NAMALWA (cell line): ENCODE data around the gene SCARB1.
"Not testable (repeated sequence)": the region's sequence is repeated elsewhere in the genome, so short reads cannot be mapped to it uniquely, and the experiment has no call there.

Source experiments
- DNase-seq: peaks from one replicate; pipeline ENCODE4 v3.0.0-alpha.2; 2015; ENCODE audit warnings: low spot score

Gene SCARB1

DNA sequence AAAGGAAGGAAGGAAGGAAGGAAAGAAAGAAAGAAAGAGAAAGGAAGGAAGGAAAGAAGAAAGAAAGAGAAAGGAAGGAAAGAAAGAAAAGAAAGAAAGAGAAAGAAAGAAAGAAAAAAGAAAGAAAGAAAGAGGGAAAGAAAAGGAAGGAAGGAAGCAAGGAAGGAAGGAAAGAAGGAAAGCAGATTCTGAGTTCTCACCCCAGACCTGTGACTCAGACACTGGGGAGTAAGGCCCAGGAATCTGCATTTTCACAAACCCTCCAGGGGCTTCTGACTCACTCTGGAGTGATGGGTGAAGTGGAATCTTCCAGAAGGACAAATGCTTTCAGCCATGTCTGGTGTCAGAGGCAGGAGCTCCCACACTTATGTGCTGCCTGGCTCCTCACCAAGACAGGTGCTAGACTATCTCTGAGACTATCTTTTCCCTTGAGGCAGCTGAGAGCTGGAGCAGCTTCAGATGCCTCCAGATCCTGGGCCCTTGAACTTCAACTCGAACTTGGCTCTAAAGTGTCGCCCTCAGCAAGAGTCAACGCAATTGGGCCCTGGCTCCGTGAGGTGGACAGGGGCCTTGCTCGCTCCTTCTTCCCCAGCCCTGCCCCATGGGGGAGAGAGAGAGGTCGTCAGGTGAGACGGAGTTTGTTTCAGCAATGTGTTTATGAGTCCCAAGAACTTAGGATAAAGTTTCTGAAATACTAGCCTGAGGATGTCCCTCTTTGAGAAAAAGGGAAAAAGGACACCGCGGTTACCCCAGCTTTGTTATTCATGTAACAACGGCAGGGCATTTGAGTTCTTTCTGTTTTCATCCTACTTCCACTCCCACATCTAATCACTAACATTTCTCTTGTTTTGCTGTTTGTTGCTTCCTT lies 19.8 kb upstream of the SCARB1 start:
- DNase-seq: peak; percentile 48

DNA sequence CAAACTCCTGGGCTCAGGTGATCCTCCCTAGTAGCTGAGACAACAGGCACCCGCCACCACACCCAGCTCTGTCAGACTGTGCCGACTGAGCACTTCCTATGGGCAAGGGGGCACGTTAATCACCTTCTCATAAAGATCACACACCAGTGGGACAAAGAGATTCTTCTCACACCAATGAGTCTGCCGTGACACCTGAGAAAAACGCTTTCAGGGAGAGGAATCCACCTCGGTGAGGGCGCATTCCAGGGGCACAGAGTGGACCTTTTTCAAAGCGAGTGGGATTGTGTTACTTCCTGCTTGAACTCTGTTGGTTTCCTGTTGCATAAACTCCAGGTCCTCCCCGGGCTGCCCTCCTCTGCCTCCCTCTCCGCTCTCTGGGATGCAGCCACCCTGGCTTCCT lies 17.5 kb upstream of the SCARB1 start:
- no peak for DNase-seq

DNA sequence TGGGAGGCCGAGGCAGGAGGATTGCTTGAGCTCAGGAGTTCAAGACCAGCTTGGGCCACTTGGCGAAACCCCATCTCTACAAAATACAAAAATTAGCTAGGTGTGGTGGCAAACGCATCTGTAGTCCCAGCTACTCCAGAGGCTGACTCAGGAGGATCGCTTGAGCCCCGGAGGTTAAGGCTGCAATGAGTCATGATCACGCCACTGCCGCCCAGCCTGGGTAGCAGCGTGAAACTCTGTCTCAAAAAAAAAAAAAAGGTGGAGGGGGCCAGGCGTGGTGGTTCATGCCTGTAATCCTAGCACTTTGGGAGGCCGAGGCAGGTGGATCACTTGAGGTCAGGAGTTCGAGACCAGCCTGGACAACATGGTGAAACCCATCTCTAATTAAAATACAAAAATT lies 16.7 kb upstream of the SCARB1 start:
- DNase-seq: not testable (repeated sequence)

DNA sequence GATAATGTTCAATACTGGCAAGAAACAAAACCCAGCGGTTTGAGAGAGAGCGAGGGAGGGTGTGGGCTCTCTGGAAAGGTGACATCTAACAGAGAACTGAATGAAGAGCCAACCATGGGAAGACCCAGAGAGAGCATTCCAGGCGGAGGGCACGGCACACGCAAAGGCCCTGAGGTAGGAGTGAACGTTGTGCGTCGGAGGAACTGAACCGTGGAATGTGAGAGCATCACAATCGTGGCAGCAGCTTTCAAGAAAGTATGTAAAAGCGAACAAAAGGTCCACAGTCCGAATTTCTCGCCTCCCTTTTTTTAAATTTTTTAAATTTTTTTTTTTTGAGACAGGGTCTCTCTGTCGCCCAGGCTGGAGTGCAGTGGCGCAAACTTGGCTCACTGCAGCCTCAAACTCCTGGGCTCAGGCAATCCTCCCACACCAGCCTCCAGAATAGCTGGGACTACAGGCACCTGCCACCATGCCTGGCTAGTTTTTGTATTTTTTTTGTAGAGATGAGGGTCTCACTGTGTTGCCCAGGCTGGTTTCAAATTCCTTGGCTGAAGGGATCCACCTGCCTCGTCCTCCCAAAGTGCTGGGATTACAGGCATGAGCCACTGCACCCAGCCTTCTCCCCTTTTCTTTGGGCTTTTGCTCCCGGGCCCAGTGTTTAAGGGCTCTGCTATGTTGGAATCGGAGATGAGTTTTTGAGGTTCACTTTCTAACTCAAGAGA lies 15.3 kb upstream of the SCARB1 start:
- no peak for DNase-seq

DNA sequence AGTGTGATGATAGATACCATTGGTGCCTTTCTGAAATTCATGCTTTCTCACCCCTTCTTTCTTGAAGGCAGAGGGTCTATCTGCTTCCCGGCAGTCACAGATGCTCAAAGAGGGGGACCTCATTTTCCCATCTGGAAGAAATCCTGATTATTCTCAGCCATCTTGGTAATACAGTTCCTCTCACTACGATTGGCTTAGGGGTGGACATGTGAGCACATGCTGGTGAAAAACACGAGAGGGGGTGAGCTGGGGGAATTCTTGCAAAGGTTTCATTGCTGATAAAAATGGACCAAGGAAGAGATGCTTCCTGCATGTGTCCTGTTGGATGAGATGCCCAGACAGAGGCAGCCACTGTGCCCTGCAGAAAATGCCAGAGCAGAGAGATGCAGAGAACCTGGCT lies 13.8 kb upstream of the SCARB1 start:
- DNase-seq: no peak

DNA sequence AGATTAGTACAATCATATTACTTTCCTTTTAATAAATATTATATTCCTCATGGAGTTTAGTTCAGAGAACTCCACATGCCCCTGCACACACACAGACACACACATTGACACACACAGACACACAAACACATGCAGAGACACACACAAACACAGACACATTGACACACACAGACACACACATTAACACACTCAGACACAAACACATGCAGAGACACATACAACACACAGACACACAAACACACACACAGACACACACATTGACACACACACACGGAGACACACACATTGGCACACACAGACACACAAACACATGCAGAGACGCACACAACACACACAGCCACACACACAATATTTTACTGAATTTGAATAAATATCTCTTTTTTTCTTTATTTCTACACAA lies 12.5 kb upstream of the SCARB1 start:
- no peak for DNase-seq

DNA sequence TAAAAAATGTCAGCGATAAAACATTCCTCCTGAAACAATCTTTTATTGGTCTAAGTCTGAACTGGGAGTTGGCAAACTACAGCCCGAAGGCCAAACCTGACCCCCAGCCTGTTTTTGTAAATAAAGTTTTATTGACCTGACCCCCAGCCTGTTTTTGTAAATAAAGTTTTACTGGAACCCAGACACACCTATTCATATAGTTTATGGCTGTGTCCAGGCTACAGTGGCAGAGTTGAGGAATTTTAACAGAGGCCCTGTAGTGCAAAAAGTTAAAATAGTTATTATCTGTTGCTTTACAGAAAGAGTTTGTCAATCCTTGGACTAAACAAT lies 12.1 kb upstream of the SCARB1 start:
- DNase-seq: no peak

DNA sequence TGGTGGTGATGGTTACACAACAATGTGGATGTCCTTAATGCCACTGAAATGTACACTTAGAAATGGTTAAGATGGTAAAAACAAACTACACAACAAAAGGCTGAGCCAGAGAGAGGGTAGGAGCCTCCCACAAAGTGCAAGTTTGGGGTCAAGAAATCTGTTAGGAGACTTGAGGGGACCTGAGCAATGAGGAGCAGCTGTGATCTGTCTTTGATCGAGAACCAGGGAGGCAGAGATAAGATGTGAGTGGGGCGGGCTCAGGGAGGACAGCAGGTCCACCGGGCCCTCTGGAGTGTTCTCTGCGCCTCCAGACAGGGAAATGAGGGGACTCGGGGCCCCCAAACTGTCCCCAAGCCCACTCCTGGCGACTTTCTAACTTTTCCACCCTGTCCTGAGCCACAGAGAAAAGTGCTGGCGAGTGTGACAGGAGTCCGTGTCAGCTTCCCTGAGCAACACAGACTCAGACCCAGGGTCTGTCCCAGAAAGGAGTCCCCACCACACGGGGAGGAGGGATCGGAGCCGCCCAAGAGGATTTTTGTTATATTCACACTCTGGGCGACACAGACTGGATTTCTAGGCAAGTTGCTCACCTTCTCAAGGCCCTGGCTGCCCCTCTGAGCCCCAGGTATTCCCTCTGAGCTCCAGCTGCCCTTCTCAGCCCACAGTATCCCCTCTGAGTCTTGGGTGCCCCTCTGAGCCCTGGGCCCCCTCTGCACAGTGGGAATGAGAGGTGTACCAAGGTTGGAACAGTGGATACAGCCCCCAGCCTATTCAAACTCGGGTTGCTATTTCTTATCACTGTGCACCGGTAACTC lies 11.5 kb upstream of the SCARB1 start:
- DNase-seq: no peak

DNA sequence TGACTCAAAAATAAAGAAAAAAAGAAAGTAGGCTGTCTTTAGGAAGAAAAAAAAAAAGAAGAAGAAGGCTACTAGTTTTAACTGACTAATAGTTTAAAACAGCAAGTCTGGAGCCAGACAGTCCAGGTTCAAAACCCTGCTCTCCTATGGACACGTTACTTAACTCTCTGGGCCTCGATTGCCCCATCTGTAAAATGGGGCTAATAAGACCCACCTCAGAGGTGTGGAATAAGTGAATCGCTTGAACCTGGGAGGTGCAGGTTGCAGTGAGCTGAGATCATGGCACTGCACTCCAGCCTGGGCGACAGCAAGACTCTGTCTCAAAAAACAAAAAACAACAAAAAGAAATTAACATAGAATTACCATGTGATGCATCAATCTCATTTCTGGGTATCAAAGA lies 10.5 kb upstream of the SCARB1 start:
- DNase-seq: no peak

DNA sequence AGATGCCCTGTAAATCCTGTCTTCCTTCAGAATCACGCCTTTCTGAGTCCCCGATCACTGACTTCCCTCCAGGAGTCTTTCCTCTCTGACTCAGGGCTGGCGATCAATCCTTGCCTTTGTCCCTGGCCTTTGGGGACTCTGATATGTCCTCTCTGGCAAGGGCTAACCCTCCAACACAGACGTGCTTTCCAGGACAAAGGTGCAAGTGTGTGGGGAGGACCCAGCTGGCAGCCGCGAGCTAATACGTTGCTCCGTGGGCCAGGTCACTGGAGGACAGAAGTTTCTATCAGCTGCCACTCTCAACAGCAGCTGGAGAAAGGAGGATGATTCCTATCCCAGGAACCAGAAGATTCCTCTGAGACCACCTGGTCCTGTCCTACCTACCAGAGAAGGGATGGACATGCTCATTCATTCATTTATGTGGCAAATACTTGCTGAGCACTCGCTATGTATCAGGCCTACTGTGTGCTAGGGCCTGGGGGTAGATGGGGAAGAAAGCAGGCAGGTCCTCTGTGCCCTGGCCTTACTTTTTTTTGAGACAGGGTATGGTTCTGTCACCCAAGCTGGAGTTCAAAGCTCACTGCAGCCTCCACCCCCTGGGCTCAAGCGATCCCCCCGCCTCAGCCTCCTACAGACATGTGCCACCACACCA lies 8.5 kb upstream of the SCARB1 start:
- no peak for DNase-seq

DNA sequence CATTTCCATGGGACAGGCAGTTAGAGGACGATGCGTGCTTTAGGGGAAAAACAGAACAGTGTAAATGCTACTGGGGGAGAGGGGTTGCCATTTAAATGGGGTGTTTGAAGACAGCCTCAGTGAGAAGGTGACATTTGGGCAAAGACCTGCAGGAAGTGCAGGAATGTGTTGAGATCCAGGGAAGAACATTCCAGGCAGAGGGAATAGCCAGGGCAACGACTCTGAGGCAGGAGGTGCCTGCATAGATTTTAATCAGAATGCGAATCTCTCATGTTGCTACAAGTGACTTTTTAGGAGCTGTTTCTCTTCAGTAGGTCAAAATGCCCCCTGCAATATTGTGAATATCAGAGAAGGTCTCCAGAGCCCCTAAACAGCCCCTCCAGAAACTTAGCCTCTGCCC lies 7.6 kb upstream of the SCARB1 start:
- no peak for DNase-seq

DNA sequence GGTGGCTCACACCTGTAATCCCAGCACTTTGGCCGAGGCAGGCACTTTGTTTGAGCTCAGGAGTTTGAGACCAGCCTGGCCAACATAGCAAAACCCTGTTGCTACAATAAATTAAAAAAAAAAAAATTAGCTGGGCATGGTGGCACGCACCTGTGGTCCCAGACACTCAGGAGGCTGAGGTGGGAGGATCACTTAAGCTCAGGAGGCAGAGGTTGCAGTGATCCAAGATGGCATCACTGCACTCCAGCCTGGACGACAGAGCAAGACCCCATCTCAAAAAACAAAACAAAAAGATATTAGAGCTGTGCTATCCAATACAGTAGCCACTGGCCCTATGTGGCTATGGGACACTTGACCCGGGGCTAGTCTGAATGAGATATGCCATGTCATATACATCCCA lies 6.9 kb upstream of the SCARB1 start:
- no peak for DNase-seq

DNA sequence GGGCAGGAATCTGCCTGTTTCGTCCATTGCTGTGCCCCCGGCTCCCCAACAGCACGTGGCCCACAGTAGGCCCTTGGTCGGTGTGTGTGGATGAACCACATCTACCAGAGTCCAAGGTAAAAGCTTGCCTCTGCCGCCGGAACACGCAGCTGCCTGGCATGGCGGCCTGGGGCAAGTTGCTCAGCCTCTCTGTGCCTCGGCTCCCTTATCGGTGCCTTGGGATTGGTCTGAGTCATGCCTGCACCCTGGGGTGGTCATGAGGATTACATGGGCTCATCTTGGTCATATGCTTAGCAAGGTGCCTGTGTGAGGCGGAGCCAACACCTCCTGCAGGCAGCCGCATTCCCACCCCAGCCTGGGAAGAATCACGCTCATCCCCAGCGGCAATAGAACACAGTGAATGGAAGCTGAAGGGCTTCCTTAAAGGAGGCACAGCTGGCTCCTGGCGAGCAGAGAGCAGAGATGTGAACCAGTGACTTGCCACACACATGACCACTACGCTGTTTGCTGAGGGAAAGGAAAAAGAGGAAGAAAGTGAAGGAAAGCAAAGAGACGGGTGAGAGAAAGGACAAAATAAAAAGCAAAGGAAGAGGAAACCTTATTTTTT lies 5.5 kb upstream of the SCARB1 start:
- peak; percentile 30 for DNase-seq

DNA sequence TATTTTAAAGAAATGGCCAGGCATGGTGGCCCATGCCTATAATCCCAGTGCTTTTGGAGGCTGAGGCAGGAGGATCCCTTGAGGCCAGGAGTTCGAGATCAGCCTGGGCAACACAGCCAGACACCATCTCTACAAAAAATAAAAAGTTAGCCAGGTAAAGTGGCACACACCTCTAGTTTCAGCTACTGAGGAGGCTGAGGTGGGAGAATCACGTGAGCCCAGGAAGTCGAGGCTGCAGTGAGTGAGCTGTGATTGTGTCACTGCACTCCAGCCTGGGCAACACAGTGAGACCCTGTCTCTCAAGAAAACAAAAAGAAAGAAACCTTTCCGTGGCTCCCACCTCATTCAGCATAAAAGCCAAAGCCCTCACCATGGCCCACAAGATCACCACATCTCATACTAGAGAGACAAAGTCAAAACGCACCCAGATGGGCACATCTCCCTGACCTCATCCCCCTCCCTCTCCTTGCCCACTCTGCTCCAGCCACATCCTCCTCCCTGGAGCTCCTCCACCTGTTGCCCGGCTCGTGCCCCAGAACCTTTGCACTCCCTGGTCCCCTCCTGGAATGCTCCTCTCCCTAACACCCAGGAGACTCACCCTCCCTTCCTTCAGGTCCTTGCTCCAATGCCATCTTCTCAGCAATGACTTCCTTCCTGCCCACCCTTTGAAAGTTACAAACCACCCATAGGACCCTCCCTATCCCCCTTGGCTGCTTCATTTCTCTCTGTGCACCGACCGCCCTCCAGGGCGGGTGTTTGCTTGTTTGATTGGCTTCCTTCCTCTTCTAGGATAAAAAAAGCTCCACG lies 4.8 kb upstream of the SCARB1 start:
- DNase-seq: no peak

DNA sequence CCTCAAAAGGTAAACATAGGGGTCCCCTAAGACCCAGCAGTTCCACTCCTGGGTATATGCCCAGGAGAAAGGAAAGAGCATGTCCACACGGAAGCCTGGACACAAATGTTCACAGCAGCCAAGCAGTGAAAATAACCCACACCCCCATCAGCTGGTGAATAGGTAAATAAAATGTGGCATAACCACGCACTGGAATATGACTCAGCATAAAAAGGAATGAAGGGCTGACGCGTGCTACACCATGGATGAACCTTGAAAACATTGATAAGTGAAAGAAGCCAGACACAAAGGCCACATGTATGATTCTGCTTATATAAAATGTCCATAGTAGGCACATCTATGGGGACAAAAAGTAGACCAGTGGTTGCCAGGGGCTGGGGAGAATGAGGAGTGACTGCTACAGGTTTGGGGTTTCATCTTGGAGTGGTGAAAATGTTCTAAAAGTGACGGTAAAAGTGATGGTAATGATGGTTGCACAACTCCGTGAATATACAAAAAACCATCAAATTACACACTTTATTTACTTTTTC lies 3.8 kb upstream of the SCARB1 start:
- DNase-seq: no peak

DNA sequence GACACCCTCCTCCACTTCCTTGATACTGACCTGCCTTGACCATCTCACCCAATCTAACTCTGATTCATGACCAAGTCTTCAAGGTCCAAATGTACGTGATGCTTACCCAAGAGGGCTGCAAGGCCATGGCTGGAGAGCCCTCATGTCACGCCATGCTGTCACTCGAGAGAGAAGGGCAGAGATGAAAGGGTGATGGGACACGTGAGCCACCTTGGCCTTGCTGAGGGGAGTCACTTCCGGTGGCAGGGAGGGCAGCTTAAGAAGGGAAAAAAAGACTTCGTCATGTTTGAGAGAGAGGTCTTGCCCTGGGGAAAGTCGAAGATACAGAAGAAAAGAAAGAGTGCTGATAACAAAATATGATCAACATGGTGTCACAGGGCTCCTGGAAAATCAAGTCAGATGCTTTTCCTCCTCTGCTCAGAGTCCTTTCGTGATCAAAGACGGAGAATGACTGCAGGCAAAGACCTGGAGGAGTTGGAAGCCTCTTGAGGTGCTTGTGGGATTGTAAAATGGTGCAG lies 3.3 kb upstream of the SCARB1 start:
- DNase-seq: no peak

DNA sequence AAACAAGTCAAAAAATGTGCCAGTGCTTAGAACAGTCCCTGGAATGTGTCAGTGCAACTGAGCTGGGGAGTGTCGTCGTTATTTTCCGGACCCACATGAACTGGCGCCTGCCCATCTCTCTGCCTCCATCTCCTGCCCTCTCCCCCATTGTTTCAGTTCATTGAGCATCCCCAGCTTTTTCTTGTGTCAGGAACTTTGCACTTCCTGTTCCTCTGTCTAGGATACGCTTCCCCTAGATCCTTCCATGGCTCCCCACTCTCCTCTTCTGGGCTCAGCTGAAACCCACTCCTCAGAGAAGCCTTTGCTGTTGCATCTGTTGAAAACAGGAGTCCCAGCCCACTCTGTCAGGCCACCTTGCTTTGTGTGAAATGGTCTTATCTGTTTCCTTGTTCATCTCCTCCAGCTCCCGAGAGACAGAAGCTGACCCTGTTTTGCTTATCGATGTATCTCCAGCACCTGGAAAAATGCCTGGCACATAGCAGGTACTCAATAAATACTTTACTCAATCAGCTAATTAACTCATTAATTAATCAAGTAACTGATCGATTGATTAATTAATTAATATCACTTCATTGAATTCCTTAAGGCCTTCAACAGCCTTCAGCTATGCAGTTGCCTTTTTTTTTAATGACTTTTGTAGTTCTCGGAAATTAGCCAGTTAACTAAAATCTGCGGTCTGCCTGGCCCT lies 2.7 kb upstream of the SCARB1 start:
- DNase-seq: no peak

DNA sequence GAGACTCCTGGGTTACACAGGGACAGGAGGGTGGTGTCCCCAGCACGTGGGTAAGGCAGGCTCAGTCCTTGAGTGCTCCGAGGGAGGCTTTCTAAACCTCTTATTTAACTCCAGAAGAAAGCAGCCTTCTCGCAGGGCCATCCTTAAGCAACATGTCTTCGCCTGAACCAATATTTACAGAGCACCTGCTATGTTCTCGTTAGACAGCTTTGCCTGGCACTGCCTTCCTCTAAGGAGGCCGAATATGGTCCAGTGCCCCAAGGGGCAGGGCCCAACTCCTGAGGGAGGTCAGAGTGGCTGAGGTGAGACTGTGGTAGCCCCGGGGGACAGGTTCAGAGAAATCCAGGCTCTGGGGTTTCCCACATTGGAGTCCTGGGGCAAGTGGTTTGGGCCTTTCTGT lies 2.1 kb upstream of the SCARB1 start:
- DNase-seq: no peak

DNA sequence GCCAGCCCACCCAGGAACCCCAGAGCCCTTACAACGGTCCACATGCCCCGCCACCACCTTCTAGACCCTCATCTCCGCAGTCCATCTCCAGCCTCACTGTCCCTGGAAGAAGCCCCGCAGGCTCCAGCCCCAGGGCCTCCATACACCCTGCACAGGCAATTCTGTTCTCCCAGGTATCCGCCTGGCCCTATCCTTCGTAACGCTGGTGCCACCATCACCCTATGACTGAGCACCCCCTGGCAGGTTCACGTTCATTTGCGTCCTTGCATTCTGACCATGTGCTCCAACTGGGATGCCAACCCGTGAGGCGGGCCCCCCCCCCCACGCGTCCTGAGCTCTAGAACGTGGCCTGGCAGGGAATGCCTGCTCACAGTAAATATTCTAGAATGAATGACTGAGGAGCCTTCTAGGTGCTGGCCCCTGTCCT lies 675 bp upstream of the SCARB1 start:
- no peak for DNase-seq
